K562 (cell line): ENCODE measurements around the gene PARD6B. TPM values are rescaled to one million over a fixed set of nuclear protein-coding genes. Genes with fewer than 3 reads are reported as not detected.

Experiments used
- ARID2 ChIP-seq: fragments of 450-650 bp; IDR thresholded peaks from 2 replicates; pipeline ENCODE4 v1.6.1; 2017; ENCODE audit warnings: antibody characterized with exemption, mild to moderate bottlenecking
- CXXC5 ChIP-seq: fragments of 250-450 bp; sonication (Bioruptor Pico); IDR thresholded peaks from 2 replicates; pipeline ENCODE4 v1.8.0; 2022; ENCODE audit warnings: inconsistent platforms, mild to moderate bottlenecking, moderate library complexity
- L3MBTL2 ChIP-seq: fragments of 450-650 bp; IDR thresholded peaks from 2 replicates; pipeline ENCODE4 v1.6.1; 2016; ENCODE audit warnings: mild to moderate bottlenecking, moderate library complexity
- MEF2D ChIP-seq: conservative IDR thresholded peaks from 2 replicates; pipeline ENCODE4 v1.6.1; 2016; ENCODE audit warnings: low read depth, missing genetic modification characterization, missing compliant biosample characterization
- NCOR1 ChIP-seq: fragments of 450-650 bp; IDR thresholded peaks from 2 replicates; pipeline ENCODE4 v1.6.1; 2016; ENCODE audit warnings: mild to moderate bottlenecking, moderate library complexity
- PTBP1 ChIP-seq: fragments of 200-400 bp; formaldehyde crosslinking; IDR thresholded peaks from 2 replicates; pipeline ENCODE4 v1.6.1; 2017; ENCODE audit warnings: low read depth, low read length
- RAD21 ChIP-seq, 2 experiments: fragments of 250-450 bp in 1 of 2; fragments of 450-650 bp in 1 of 2; sonication (Bioruptor Pico) in 1 of 2; formaldehyde crosslinking in 1 of 2; IDR thresholded peaks in 1 of 2; conservative IDR thresholded peaks in 1 of 2; 2 replicates each; pipeline versions ENCODE4 v1.4.0 to v1.8.0; 2020 to 2022; ENCODE audit warnings: mild to moderate bottlenecking in 2 of 2, moderate library complexity in 1 of 2
- SMAD4 ChIP-seq: fragments of 250-450 bp; sonication (Bioruptor Pico); conservative IDR thresholded peaks from 2 replicates; pipeline ENCODE4 v1.8.0; 2021; ENCODE audit warnings: inconsistent platforms, mild to moderate bottlenecking, moderate library complexity
- SMARCA4 ChIP-seq: fragments of 450-650 bp; IDR thresholded peaks from 2 replicates; pipeline ENCODE4 v1.6.1; 2016
- SMARCC2 ChIP-seq: fragments of 450-650 bp; IDR thresholded peaks from 2 replicates; pipeline ENCODE4 v1.6.1; 2017; ENCODE audit warnings: antibody characterized with exemption, moderate library complexity, mild to moderate bottlenecking, low read depth
- SOX6 ChIP-seq: fragments of 450-650 bp; IDR thresholded peaks from 2 replicates; pipeline ENCODE4 v1.6.1; 2014; ENCODE audit warnings: mild to moderate bottlenecking
- SRSF9 ChIP-seq: fragments of 200-400 bp; formaldehyde crosslinking; IDR thresholded peaks from 2 replicates; pipeline ENCODE4 v1.6.1; 2017; ENCODE audit warnings: low read depth, low read length, borderline replicate concordance
- TAF15 ChIP-seq: fragments of 200-400 bp; formaldehyde crosslinking; IDR thresholded peaks from 2 replicates; pipeline ENCODE4 v1.6.1; 2017; ENCODE audit warnings: mild to moderate bottlenecking, low read depth, low read length, moderate library complexity
- TBL1XR1 ChIP-seq, 2 experiments: IDR thresholded peaks; 2 replicates each; pipeline ENCODE4 v1.6.1; 2012; ENCODE audit warnings: improper control_type of control experiment in 2 of 2, low read length in 2 of 2, mild to moderate bottlenecking in 1 of 2
- ZNF175 ChIP-seq: fragments of 200-800 bp; sonication (Bioruptor generic); IDR thresholded peaks from 2 replicates; pipeline ENCODE4 v1.6.1; 2016; ENCODE audit warnings: low read depth, mild to moderate bottlenecking, missing genetic modification characterization, missing compliant biosample characterization
- ZNF584 ChIP-seq: fragments of 200-800 bp; sonication (Bioruptor generic); IDR thresholded peaks from 2 replicates; pipeline ENCODE4 v1.6.1; 2016; ENCODE audit warnings: low read depth, mild to moderate bottlenecking, missing genetic modification characterization, missing compliant biosample characterization
- ZNF766 ChIP-seq: fragments of 200-800 bp; sonication (Bioruptor generic); conservative IDR thresholded peaks from 2 replicates; pipeline ENCODE4 v1.6.1; 2016; ENCODE audit warnings: missing genetic modification characterization, missing compliant biosample characterization
- polyA plus RNA-seq, 8 experiments: library from polyadenylated mRNA; depleted of rRNA in 4 of 8; stranded (reverse) in 5 of 8; unstranded in 3 of 8; fragments of >200 nt; fragmentation: Nextera tagmentation in 2 of 8; fragmentation: Illumina TruSeq in 1 of 8; extraction: Ambion mirVana in 2 of 8; extraction: Trizol in 1 of 8; gene quantifications; 2 replicates each; pipeline versions ENCODE4 v1.2.1 to v1.2.3, GENCODE V29; 2011 to 2014; ENCODE audit warnings: inconsistent platforms in 1 of 8, missing spikeins in 1 of 8
- total RNA-seq, 7 experiments: library from RNA; depleted of rRNA in 6 of 7; stranded (reverse); fragments of >200 nt in 6 of 7; fragmentation: Illumina TruSeq in 2 of 7; extraction: Trizol in 2 of 7; gene quantifications; 2 replicates each; pipeline versions ENCODE4 v1.2.1 to v1.2.3, GENCODE V29; 2011 to 2021; ENCODE audit warnings: low replicate concordance in 1 of 7
- TF ChIP-seq, protein P1 (sequence below): fragments of 250-450 bp; sonication (Bioruptor Pico); IDR thresholded peaks from 2 replicates; pipeline ENCODE4 v1.4.0; 2020; ENCODE audit warnings: mild to moderate bottlenecking, moderate library complexity
- TF ChIP-seq, protein P2 (sequence below): IDR thresholded peaks from 2 replicates; pipeline ENCODE4 v1.6.1; 2011; ENCODE audit warnings: borderline replicate concordance, low read depth, mild to moderate bottlenecking, moderate library complexity, low read length; ENCODE audit not compliant: insufficient read depth, poor library complexity, severe bottlenecking
- TF ChIP-seq, protein P3 (sequence below), 2 experiments: fragments of 450-650 bp; IDR thresholded peaks; 2 replicates each; pipeline ENCODE4 v1.6.1; 2018; ENCODE audit warnings: mild to moderate bottlenecking in 2 of 2, low read depth in 1 of 2; ENCODE audit not compliant: partially characterized antibody in 2 of 2

PARD6B gene
- total and polyA plus RNA-seq, 9 of the 15 experiments (the other 6 are each of a cell fraction or from before 2014, with no cell fraction given), result 1.7 to 12.3 (median 5.5) TPM

DNA sequence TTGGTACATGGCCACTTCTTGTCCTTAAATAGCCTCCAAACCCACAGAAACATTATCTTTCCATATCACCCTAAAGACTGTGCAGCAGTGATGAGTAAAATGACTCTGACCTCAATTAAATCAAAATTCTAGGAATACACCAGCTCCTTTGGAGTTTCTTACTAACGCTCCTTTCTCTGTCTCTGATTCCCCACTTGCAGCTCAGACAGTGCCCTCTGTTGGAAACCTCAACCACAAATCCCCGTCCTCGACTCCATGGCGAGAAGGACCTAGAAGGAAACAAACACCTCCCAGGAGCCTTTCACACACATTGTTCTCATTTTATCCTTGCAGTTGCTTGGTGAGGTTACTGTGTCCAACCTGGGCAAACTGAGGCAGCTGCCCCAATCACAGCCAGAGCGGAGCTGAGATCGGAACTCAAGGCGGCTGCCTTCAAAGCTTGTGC is 17.7 kb upstream of the PARD6B start (continued):
- TF ChIP-seq, protein P1, sequence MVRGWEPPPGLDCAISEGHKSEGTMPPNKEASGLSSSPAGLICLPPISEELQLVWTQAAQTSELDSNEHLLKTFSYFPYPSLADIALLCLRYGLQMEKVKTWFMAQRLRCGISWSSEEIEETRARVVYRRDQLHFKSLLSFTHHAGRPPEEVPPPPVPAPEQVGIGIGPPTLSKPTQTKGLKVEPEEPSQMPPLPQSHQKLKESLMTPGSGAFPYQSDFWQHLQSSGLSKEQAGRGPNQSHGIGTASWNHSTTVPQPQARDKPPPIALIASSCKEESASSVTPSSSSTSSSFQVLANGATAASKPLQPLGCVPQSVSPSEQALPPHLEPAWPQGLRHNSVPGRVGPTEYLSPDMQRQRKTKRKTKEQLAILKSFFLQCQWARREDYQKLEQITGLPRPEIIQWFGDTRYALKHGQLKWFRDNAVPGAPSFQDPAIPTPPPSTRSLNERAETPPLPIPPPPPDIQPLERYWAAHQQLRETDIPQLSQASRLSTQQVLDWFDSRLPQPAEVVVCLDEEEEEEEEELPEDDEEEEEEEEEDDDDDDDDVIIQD (CRISPR knock-in tag), result no peak
- TF ChIP-seq, protein P2, sequence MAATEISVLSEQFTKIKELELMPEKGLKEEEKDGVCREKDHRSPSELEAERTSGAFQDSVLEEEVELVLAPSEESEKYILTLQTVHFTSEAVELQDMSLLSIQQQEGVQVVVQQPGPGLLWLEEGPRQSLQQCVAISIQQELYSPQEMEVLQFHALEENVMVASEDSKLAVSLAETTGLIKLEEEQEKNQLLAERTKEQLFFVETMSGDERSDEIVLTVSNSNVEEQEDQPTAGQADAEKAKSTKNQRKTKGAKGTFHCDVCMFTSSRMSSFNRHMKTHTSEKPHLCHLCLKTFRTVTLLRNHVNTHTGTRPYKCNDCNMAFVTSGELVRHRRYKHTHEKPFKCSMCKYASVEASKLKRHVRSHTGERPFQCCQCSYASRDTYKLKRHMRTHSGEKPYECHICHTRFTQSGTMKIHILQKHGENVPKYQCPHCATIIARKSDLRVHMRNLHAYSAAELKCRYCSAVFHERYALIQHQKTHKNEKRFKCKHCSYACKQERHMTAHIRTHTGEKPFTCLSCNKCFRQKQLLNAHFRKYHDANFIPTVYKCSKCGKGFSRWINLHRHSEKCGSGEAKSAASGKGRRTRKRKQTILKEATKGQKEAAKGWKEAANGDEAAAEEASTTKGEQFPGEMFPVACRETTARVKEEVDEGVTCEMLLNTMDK, result peak; percentile 48
- TF ChIP-seq SRSF9 (no peak), ZNF766 (CRISPR knock-in tag) (peak; percentile 68), TAF15 (no peak), TBL1XR1 (IDR thresholded peaks at IDR 0.05; ENCODE audit: low read length in 2 of 2) (peak in 1 of 2 experiments; percentile 48; a peak in 1 of 4 replicates), CXXC5 (CRISPR knock-in tag) (peak; percentile 64), MEF2D (tag) (peak; percentile 57; the same call in 1 of the 2 replicates), SMARCC2 (peak; percentile 38; the same call in 1 of the 2 replicates), ARID2 (peak; percentile 31; the same call in 1 of the 2 replicates), RAD21 (CRISPR knock-in tag; conservative IDR thresholded peaks at IDR 0.05 in 1 of 2, IDR thresholded peaks at IDR 0.05 in 1 of 2) (peak; percentile 75 to 86), NCOR1 (peak; percentile 55), L3MBTL2 (peak; percentile 32; the same call in 1 of the 2 replicates), SMAD4 (CRISPR knock-in tag) (0 out of 2 replicates have a peak, but pooled peaks have one; percentile 30), SMARCA4 (0 out of 2 replicates have a peak, but pooled peaks have one; percentile 40), PTBP1 (no peak), ZNF584 (CRISPR knock-in tag) (no peak), ZNF175 (CRISPR knock-in tag) (no peak), SOX6 (peak; percentile 42; the same call in 1 of the 2 replicates)
- TF ChIP-seq, protein P3, sequence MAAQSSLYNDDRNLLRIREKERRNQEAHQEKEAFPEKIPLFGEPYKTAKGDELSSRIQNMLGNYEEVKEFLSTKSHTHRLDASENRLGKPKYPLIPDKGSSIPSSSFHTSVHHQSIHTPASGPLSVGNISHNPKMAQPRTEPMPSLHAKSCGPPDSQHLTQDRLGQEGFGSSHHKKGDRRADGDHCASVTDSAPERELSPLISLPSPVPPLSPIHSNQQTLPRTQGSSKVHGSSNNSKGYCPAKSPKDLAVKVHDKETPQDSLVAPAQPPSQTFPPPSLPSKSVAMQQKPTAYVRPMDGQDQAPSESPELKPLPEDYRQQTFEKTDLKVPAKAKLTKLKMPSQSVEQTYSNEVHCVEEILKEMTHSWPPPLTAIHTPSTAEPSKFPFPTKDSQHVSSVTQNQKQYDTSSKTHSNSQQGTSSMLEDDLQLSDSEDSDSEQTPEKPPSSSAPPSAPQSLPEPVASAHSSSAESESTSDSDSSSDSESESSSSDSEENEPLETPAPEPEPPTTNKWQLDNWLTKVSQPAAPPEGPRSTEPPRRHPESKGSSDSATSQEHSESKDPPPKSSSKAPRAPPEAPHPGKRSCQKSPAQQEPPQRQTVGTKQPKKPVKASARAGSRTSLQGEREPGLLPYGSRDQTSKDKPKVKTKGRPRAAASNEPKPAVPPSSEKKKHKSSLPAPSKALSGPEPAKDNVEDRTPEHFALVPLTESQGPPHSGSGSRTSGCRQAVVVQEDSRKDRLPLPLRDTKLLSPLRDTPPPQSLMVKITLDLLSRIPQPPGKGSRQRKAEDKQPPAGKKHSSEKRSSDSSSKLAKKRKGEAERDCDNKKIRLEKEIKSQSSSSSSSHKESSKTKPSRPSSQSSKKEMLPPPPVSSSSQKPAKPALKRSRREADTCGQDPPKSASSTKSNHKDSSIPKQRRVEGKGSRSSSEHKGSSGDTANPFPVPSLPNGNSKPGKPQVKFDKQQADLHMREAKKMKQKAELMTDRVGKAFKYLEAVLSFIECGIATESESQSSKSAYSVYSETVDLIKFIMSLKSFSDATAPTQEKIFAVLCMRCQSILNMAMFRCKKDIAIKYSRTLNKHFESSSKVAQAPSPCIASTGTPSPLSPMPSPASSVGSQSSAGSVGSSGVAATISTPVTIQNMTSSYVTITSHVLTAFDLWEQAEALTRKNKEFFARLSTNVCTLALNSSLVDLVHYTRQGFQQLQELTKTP (IDR thresholded peaks at IDR 0.05; ENCODE audit: low read depth in 1 of 2, partially characterized antibody in 2 of 2), result peak in 1 of 2 experiments; percentile 59
